Peyer's patch (tissue), 4 donors: ENCODE measurements around the gene VAV3.

Experiments used
- POLR2A ChIP-seq, 2 donors: fragments of 450-650 bp; IDR thresholded peaks; one replicate each; pipeline ENCODE4 v1.5.1; 2017; ENCODE audit warnings: antibody characterized with exemption in 2 of 2, mild to moderate bottlenecking in 2 of 2, moderate library complexity in 2 of 2
- TF ChIP-seq, protein P1 (sequence below), 6 experiments: fragments of 450-650 bp in 4 of 6; fragments of 200-600 bp in 2 of 6; sonication (generic) in 1 of 6; IDR thresholded peaks; one replicate each; pipeline ENCODE4 v1.5.1; 2017 to 2019; ENCODE audit warnings: antibody characterized with exemption in 6 of 6, mild to moderate bottlenecking in 3 of 6, moderate library complexity in 1 of 6

DNA sequence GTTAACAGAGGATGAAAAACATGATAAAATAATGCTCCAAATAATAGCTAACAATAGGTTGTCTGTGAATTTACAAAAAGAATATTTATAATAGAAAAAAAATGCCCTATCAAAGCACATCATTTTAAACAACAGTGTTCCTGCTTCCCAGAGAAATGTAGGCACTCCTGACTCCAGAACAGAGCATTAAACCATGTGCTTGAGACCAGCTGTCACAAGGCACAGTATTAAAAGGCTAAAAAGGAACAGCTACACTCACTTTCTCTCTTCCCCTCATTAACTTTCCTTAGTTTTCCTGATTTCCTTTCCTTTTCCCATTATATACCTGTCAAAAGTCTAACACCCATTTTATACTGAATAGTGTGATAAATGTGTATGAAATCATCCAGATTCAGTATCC, 10.9 kb downstream of the VAV3 start:
- TF ChIP-seq, protein P1, sequence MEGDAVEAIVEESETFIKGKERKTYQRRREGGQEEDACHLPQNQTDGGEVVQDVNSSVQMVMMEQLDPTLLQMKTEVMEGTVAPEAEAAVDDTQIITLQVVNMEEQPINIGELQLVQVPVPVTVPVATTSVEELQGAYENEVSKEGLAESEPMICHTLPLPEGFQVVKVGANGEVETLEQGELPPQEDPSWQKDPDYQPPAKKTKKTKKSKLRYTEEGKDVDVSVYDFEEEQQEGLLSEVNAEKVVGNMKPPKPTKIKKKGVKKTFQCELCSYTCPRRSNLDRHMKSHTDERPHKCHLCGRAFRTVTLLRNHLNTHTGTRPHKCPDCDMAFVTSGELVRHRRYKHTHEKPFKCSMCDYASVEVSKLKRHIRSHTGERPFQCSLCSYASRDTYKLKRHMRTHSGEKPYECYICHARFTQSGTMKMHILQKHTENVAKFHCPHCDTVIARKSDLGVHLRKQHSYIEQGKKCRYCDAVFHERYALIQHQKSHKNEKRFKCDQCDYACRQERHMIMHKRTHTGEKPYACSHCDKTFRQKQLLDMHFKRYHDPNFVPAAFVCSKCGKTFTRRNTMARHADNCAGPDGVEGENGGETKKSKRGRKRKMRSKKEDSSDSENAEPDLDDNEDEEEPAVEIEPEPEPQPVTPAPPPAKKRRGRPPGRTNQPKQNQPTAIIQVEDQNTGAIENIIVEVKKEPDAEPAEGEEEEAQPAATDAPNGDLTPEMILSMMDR (IDR thresholded peaks at IDR 0.05): no peak
- TF ChIP-seq POLR2A (IDR thresholded peaks at IDR 0.05): no peak
